A549 (cell line): Measurements from ENCODE around the gene TTC17. TPM values are rescaled to one million over a fixed set of nuclear protein-coding genes. Genes with fewer than 3 reads are reported as not detected.

ENCODE experiments used
- ATAC-seq, 2 experiments: fragments of 200-7000 bp in 1 of 2; fragments of >200 bp in 1 of 2; cut with Nextera tagmentation in 1 of 2; cut with Tn5 transposase in 1 of 2; 3 replicates each; pipeline versions ENCODE4 v1.8.0 to v1.9.1; 2018 to 2020; ENCODE audit warnings: mild to moderate bottlenecking in 1 of 2, moderate library complexity in 1 of 2
- CTCF ChIA-PET: fragments of 300-600 bp; sonication (Branson Sonifier 250); formaldehyde crosslinking; extraction: SDS; loops from one replicate; lab custom pipeline; 2021; ENCODE audit warnings: antibody characterized with exemption, inconsistent platforms; lab: Yijun Ruan, JAX
- POLR2A ChIA-PET: fragments of 350-600 bp; formaldehyde crosslinking; extraction: SDS; loops from one replicate; lab custom pipeline; 2021; ENCODE audit warnings: antibody characterized with exemption, inconsistent platforms; lab: Yijun Ruan, JAX
- DNase-seq, 2 experiments: peaks; one replicate each; pipeline versions ENCODE4 v3.0.0 to v3.0.0-alpha.2; 2011 to 2016; ENCODE audit warnings: low read depth in 1 of 2, low spot score in 1 of 2
- FAIRE-seq: peaks from 2 replicates; lab custom pipeline; 2011; peaks lifted over from hg19 to GRCh38; lab: Jason Lieb, UNC
- H3K27ac ChIP-seq, 2 experiments: fragments of >200 bp; sonication (Bioruptor Twin); formaldehyde crosslinking; 3 replicates each; pipeline ENCODE4 v1.5.1; 2016 to 2017
- H3K4me1 ChIP-seq: fragments of >200 bp; sonication (Bioruptor Twin); formaldehyde crosslinking; 3 replicates; pipeline ENCODE4 v1.6.1; 2016
- H3K4me2 ChIP-seq: fragments of >200 bp; sonication (Bioruptor Twin); formaldehyde crosslinking; 3 replicates; pipeline ENCODE4 v1.6.1; 2016
- H3K4me3 ChIP-seq: fragments of >200 bp; sonication (Bioruptor Twin); formaldehyde crosslinking; 3 replicates; pipeline ENCODE4 v1.5.1; 2016
- H3K9me3 ChIP-seq: fragments of >200 bp; sonication (Bioruptor Twin); formaldehyde crosslinking; 3 replicates; pipeline ENCODE4 v1.6.1; 2016
- BHLHE40 ChIP-seq: IDR thresholded peaks from 2 replicates; pipeline ENCODE4 v1.6.1; 2012; ENCODE audit warnings: low read depth, low read length, inconsistent platforms
- CBX2 ChIP-seq: fragments of 200-600 bp; sonication (generic); IDR thresholded peaks from 2 replicates; pipeline ENCODE4 v1.6.1; 2016; ENCODE audit warnings: low read depth, mild to moderate bottlenecking, borderline replicate concordance
- CBX8 ChIP-seq: fragments of 200-600 bp; sonication (generic); IDR thresholded peaks from 2 replicates; pipeline ENCODE4 v1.6.1; 2016
- CEBPB ChIP-seq, 2 experiments: fragments of >200 bp in 1 of 2; sonication (Bioruptor Twin) in 1 of 2; formaldehyde crosslinking in 1 of 2; IDR thresholded peaks; 2 replicates each; pipeline ENCODE4 v1.6.1; 2012 to 2016
- CHD2 ChIP-seq: fragments of 150-350 bp; IDR thresholded peaks from 2 replicates; pipeline ENCODE4 v1.6.1; 2014; ENCODE audit warnings: low read length; ENCODE audit not compliant: partially characterized antibody
- GATA3 ChIP-seq: IDR thresholded peaks from 2 replicates; pipeline ENCODE4 v1.6.1; 2012; ENCODE audit warnings: borderline replicate concordance
- HDAC2 ChIP-seq: fragments of 200-600 bp; sonication (generic); IDR thresholded peaks from 2 replicates; pipeline ENCODE4 v1.6.1; 2016
- HOXB13 ChIP-seq: fragments of 250-450 bp; sonication (Bioruptor Pico); IDR thresholded peaks from 2 replicates; pipeline ENCODE4 v1.5.0; 2020; ENCODE audit warnings: low read depth, mild to moderate bottlenecking, moderate library complexity
- HOXB5 ChIP-seq: fragments of 250-450 bp; sonication (Bioruptor Pico); IDR thresholded peaks from 2 replicates; pipeline ENCODE4 v1.5.0; 2020; ENCODE audit warnings: mild to moderate bottlenecking, moderate library complexity
- MAFK ChIP-seq: fragments of 450-650 bp; IDR thresholded peaks from 2 replicates; pipeline ENCODE4 v1.6.1; 2014; ENCODE audit not compliant: partially characterized antibody
- MAZ ChIP-seq: fragments of 150-350 bp; IDR thresholded peaks from 2 replicates; pipeline ENCODE4 v1.6.1; 2014; ENCODE audit warnings: antibody characterized with exemption, low read depth, low read length, borderline replicate concordance
- MYC ChIP-seq: IDR thresholded peaks from 2 replicates; pipeline ENCODE4 v1.6.1; 2012; ENCODE audit warnings: mild to moderate bottlenecking, inconsistent platforms, low read length, improper control_type of control experiment, borderline replicate concordance
- PHF8 ChIP-seq: fragments of 200-600 bp; sonication (generic); IDR thresholded peaks from 2 replicates; pipeline ENCODE4 v1.6.1; 2016; ENCODE audit warnings: low read depth, mild to moderate bottlenecking, antibody characterized with exemption, moderate library complexity, borderline replicate concordance
- POLR2A ChIP-seq: IDR thresholded peaks from 2 replicates; pipeline ENCODE4 v1.6.1; 2012; ENCODE audit warnings: mild to moderate bottlenecking, low read length
- RARB ChIP-seq: fragments of 250-450 bp; sonication (Bioruptor Pico); IDR thresholded peaks from 2 replicates; pipeline ENCODE4 v1.8.0; 2021; ENCODE audit warnings: mild to moderate bottlenecking, moderate library complexity
- RCOR1 ChIP-seq: fragments of 150-350 bp; IDR thresholded peaks from 2 replicates; pipeline ENCODE4 v1.6.1; 2014; ENCODE audit warnings: antibody characterized with exemption, low read length, low read depth
- TFCP2L1 ChIP-seq: fragments of 250-450 bp; sonication (Bioruptor Pico); IDR thresholded peaks from 2 replicates; pipeline ENCODE4 v1.5.0; 2021; ENCODE audit warnings: mild to moderate bottlenecking
- TP53 ChIP-seq: fragments of 250-450 bp; sonication (Bioruptor Pico); IDR thresholded peaks from 2 replicates; pipeline ENCODE4 v1.5.0; 2021; ENCODE audit warnings: mild to moderate bottlenecking, moderate library complexity
- ZC3H11A ChIP-seq: fragments of 450-650 bp; IDR thresholded peaks from 2 replicates; pipeline ENCODE4 v1.6.1; 2014; ENCODE audit warnings: antibody characterized with exemption, mild to moderate bottlenecking
- WGBS: methylation state at CpG from one replicate; pipeline ENCODE4 v1.1.6; 2017; ENCODE audit errors: missing lambda C conversion rate; 5-methylcytosine and 5-hydroxymethylcytosine counted together
- polyA plus RNA-seq, 4 experiments: library from polyadenylated mRNA; depleted of rRNA in 3 of 4; stranded (reverse); fragments of >200 nt; fragmentation: RNase III in 1 of 4; extraction: RNeasy Plus Mini Kit Qiagen cat#74134 plus additional on column Dnase treatment in 1 of 4; gene quantifications; 2 replicates in 3 of 4; 3 replicates in 1 of 4; pipeline ENCODE4 v1.2.3, GENCODE V29; 2011 to 2017
- TF ChIP-seq, protein P1 (sequence below): fragments of 250-450 bp; sonication (Bioruptor Pico); IDR thresholded peaks from 2 replicates; pipeline ENCODE4 v1.5.0; 2021; ENCODE audit warnings: mild to moderate bottlenecking, moderate library complexity, borderline replicate concordance
- TF ChIP-seq, protein P2 (sequence below): fragments of >200 bp; sonication (Bioruptor Twin); formaldehyde crosslinking; IDR thresholded peaks from 2 replicates; pipeline ENCODE4 v1.6.1; 2016
- TF ChIP-seq, protein P3 (sequence below): IDR thresholded peaks from 2 replicates; pipeline ENCODE4 v1.6.1; 2012; ENCODE audit warnings: low read depth, borderline replicate concordance
- TF ChIP-seq, protein P4 (sequence below): fragments of 200-600 bp; sonication (generic); IDR thresholded peaks from 2 replicates; pipeline ENCODE4 v1.6.1; 2016; ENCODE audit warnings: antibody characterized with exemption, mild to moderate bottlenecking, moderate library complexity
- TF ChIP-seq, protein P5 (sequence below): fragments of 150-350 bp; IDR thresholded peaks from 2 replicates; pipeline ENCODE4 v1.6.1; 2014; ENCODE audit warnings: low read depth, mild to moderate bottlenecking, low read length
- TF ChIP-seq, protein P6 (sequence below): fragments of >200 bp; sonication (Bioruptor Twin); formaldehyde crosslinking; IDR thresholded peaks from 3 replicates; pipeline ENCODE4 v1.6.1; 2016

The TTC17 gene
- polyA plus RNA-seq, 2 of the 4 experiments (the other 2 are of a cell fraction): 28.9 to 89.4 TPM

DNA sequence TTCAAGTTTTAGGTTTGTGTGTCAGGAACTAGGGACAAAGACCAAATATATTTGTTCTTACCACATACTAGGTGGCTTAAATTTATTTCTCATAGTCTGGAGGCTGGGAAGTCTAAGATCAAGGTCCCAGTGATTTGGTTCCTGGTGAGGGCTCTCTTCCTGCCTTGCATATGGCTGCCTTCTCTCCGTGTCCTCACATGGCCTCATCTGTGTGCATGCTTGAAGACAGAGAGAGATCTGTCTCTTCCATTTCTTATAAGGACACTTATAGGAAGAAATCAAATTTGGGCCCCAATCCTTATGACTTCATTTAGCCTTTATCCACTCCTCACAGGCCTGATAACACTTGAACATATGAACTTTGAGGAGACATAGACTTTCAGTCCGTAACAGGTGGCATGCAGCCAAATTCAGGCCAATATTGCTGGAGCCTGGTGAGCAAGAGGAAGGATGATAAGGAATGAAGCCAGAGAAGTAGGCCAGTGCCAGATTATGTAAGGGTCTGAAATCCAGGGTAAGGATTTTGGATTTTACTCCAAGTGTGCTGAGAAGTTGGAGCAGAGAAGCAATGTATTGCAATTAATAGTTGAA lies 35.1 kb downstream of the TTC17 start (continued):
- TF ChIP-seq RCOR1 (no peak), ZC3H11A (no peak), MYC (no peak), MAZ (no peak), RARB (CRISPR knock-in tag) (no peak)

DNA sequence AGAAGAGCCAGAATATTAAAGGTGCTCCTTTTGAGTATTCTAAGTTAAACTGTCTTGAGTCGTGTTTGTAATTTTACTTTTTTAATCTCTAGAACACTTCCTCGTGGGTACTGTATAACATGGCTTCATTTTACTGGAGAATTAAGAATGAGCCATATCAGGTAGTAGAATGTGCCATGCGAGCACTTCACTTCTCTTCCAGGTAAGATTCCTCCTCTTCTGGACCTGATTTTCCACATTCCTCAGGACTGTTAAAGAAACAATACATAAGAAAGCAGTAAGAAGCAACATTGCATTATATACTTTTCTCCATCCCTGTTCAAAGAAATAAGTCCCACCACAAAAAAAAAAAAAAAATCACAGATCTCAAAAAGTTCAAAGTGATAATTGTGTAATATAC lies 37.9 kb downstream of the TTC17 start:
- Histone ChIP-seq H3K9me3 (no peaks in the 10 kb centered on the region), H3K4me1 (no peaks in the 10 kb centered on the region; the same call in 2 of the 3 replicates), H3K27ac (no peak overlapping the region), H3K4me2 (no peak overlapping the region), H3K4me3 (no peak overlapping the region)
- ATAC-seq: no peak
- DNase-seq: no peak
- ChIA-PET CTCF (interaction anchor here (0.6 to 1.1 kb wide), 2 partner anchors 23 to 588 kb away, joined by 4 read pairs; no protein-coding TSS in a partner anchor), POLR2A (interaction anchor here (0.7 kb wide), 1 partner anchor 38 kb away, joined by 5 read pairs; the partner anchor contains the start of gene TTC17)
- FAIRE-seq: no peak
- TF ChIP-seq CBX2 (no peak), POLR2A (no peak), HOXB13 (CRISPR knock-in tag) (no peak), CEBPB (IDR thresholded peaks at IDR 0.05) (no peak), TFCP2L1 (CRISPR knock-in tag) (no peak), HOXB5 (CRISPR knock-in tag) (no peak), PHF8 (no peak), MAFK (no peak), BHLHE40 (no peak), CBX8 (no peak), CHD2 (no peak), HDAC2 (no peak), TP53 (CRISPR knock-in tag) (no peak), GATA3 (no peak)
- TF ChIP-seq, protein P1, sequence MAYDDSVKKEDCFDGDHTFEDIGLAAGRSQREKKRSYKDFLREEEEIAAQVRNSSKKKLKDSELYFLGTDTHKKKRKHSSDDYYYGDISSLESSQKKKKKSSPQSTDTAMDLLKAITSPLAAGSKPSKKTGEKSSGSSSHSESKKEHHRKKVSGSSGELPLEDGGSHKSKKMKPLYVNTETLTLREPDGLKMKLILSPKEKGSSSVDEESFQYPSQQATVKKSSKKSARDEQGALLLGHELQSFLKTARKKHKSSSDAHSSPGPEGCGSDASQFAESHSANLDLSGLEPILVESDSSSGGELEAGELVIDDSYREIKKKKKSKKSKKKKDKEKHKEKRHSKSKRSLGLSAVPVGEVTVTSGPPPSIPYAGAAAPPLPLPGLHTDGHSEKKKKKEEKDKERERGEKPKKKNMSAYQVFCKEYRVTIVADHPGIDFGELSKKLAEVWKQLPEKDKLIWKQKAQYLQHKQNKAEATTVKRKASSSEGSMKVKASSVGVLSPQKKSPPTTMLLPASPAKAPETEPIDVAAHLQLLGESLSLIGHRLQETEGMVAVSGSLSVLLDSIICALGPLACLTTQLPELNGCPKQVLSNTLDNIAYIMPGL (CRISPR knock-in tag): no peak
- TF ChIP-seq, protein P2, sequence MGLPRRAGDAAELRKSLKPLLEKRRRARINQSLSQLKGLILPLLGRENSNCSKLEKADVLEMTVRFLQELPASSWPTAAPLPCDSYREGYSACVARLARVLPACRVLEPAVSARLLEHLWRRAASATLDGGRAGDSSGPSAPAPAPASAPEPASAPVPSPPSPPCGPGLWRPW: no peak
- TF ChIP-seq, protein P3, sequence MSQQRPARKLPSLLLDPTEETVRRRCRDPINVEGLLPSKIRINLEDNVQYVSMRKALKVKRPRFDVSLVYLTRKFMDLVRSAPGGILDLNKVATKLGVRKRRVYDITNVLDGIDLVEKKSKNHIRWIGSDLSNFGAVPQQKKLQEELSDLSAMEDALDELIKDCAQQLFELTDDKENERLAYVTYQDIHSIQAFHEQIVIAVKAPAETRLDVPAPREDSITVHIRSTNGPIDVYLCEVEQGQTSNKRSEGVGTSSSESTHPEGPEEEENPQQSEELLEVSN: no peak
- TF ChIP-seq, protein P4, sequence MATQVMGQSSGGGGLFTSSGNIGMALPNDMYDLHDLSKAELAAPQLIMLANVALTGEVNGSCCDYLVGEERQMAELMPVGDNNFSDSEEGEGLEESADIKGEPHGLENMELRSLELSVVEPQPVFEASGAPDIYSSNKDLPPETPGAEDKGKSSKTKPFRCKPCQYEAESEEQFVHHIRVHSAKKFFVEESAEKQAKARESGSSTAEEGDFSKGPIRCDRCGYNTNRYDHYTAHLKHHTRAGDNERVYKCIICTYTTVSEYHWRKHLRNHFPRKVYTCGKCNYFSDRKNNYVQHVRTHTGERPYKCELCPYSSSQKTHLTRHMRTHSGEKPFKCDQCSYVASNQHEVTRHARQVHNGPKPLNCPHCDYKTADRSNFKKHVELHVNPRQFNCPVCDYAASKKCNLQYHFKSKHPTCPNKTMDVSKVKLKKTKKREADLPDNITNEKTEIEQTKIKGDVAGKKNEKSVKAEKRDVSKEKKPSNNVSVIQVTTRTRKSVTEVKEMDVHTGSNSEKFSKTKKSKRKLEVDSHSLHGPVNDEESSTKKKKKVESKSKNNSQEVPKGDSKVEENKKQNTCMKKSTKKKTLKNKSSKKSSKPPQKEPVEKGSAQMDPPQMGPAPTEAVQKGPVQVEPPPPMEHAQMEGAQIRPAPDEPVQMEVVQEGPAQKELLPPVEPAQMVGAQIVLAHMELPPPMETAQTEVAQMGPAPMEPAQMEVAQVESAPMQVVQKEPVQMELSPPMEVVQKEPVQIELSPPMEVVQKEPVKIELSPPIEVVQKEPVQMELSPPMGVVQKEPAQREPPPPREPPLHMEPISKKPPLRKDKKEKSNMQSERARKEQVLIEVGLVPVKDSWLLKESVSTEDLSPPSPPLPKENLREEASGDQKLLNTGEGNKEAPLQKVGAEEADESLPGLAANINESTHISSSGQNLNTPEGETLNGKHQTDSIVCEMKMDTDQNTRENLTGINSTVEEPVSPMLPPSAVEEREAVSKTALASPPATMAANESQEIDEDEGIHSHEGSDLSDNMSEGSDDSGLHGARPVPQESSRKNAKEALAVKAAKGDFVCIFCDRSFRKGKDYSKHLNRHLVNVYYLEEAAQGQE: no peak
- TF ChIP-seq, protein P5, sequence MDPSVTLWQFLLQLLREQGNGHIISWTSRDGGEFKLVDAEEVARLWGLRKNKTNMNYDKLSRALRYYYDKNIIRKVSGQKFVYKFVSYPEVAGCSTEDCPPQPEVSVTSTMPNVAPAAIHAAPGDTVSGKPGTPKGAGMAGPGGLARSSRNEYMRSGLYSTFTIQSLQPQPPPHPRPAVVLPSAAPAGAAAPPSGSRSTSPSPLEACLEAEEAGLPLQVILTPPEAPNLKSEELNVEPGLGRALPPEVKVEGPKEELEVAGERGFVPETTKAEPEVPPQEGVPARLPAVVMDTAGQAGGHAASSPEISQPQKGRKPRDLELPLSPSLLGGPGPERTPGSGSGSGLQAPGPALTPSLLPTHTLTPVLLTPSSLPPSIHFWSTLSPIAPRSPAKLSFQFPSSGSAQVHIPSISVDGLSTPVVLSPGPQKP: no peak
- TF ChIP-seq, protein P6, sequence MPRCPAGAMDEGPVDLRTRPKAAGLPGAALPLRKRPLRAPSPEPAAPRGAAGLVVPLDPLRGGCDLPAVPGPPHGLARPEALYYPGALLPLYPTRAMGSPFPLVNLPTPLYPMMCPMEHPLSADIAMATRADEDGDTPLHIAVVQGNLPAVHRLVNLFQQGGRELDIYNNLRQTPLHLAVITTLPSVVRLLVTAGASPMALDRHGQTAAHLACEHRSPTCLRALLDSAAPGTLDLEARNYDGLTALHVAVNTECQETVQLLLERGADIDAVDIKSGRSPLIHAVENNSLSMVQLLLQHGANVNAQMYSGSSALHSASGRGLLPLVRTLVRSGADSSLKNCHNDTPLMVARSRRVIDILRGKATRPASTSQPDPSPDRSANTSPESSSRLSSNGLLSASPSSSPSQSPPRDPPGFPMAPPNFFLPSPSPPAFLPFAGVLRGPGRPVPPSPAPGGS: no peak
- WGBS: 94% methylated on average over 3 of the region's 3 CpGs
